MM.1S (cell line): Measurements from ENCODE around the gene MNT.

Experiments
- DNase-seq: peaks from one replicate; pipeline ENCODE4 v3.0.0-alpha.2; 2015
- H2AFZ ChIP-seq: fragments of 300-600 bp; sonication (generic); 2 replicates; pipeline ENCODE4 v1.6.0; 2016; ENCODE audit warnings: antibody characterized with exemption, low read length
- H3F3A ChIP-seq: fragments of 300-600 bp; sonication (generic); 2 replicates; pipeline ENCODE4 v1.6.1; 2016; ENCODE audit warnings: mild to moderate bottlenecking, antibody characterized with exemption, low read length, moderate library complexity, mixed read lengths; ENCODE audit not compliant: insufficient read depth
- H3K27ac ChIP-seq: fragments of 300-600 bp; sonication (generic); 2 replicates; pipeline ENCODE4 v1.5.1; 2016; ENCODE audit warnings: mild to moderate bottlenecking, low read length
- H3K27me3 ChIP-seq: fragments of 300-600 bp; sonication (generic); replicated peaks from 2 replicates; pipeline ENCODE4 v1.6.0; 2016; ENCODE audit warnings: low read length; ENCODE audit not compliant: insufficient read depth
- H3K36me3 ChIP-seq: fragments of 300-600 bp; sonication (generic); replicated peaks from 2 replicates; pipeline ENCODE4 v1.6.1; 2016; ENCODE audit warnings: mild to moderate bottlenecking, low read length, mixed read lengths; ENCODE audit not compliant: insufficient read depth
- H3K4me1 ChIP-seq: fragments of 300-600 bp; sonication (generic); 2 replicates; pipeline ENCODE4 v1.6.1; 2016; ENCODE audit warnings: low read length, mixed read lengths
- H3K4me2 ChIP-seq: fragments of 300-600 bp; sonication (generic); 2 replicates; pipeline ENCODE4 v1.6.0; 2016; ENCODE audit warnings: low read depth, low read length
- H3K4me3 ChIP-seq: fragments of 300-600 bp; sonication (generic); 2 replicates; pipeline ENCODE4 v1.5.1; 2016; ENCODE audit warnings: low read length, mixed read lengths
- H3K79me2 ChIP-seq: fragments of 300-600 bp; sonication (generic); 2 replicates; pipeline ENCODE4 v1.6.1; 2016; ENCODE audit warnings: mixed run types, low read length, mixed read lengths
- H3K9ac ChIP-seq: fragments of 300-600 bp; sonication (generic); 2 replicates; pipeline ENCODE4 v1.6.1; 2016; ENCODE audit warnings: low read length, mixed read lengths
- H3K9me2 ChIP-seq: fragments of 300-600 bp; sonication (generic); replicated peaks from 2 replicates; pipeline ENCODE4 v1.6.1; 2016; ENCODE audit warnings: mild to moderate bottlenecking, low read length, mixed read lengths; ENCODE audit not compliant: insufficient read depth
- H3K9me3 ChIP-seq: fragments of 300-600 bp; sonication (generic); replicated peaks from 2 replicates; pipeline ENCODE4 v1.6.1; 2016; ENCODE audit warnings: mild to moderate bottlenecking, low read length, mixed read lengths; ENCODE audit not compliant: insufficient read depth
- H4K20me1 ChIP-seq: fragments of 300-600 bp; sonication (generic); 2 replicates; pipeline ENCODE4 v1.6.1; 2016; ENCODE audit warnings: mild to moderate bottlenecking, low read length, moderate library complexity, mixed read lengths; ENCODE audit not compliant: insufficient read depth
- EZH2 ChIP-seq: fragments of 300-600 bp; sonication (generic); optimal IDR thresholded peaks from 2 replicates; pipeline ENCODE3; 2017; ENCODE audit warnings: low read depth, mild to moderate bottlenecking, antibody characterized with exemption, low read length, mixed read lengths
- EZH2phosphoT487 ChIP-seq: fragments of 300-600 bp; sonication (generic); IDR thresholded peaks from 2 replicates; pipeline ENCODE4 v1.6.1; 2018; ENCODE audit warnings: antibody characterized with exemption, low read length
- TF ChIP-seq, protein P1 (sequence below): fragments of 300-600 bp; sonication (generic); IDR thresholded peaks from 2 replicates; pipeline ENCODE4 v1.5.1; 2016; ENCODE audit warnings: antibody characterized with exemption, low read length, mixed read lengths

The MNT gene

DNA sequence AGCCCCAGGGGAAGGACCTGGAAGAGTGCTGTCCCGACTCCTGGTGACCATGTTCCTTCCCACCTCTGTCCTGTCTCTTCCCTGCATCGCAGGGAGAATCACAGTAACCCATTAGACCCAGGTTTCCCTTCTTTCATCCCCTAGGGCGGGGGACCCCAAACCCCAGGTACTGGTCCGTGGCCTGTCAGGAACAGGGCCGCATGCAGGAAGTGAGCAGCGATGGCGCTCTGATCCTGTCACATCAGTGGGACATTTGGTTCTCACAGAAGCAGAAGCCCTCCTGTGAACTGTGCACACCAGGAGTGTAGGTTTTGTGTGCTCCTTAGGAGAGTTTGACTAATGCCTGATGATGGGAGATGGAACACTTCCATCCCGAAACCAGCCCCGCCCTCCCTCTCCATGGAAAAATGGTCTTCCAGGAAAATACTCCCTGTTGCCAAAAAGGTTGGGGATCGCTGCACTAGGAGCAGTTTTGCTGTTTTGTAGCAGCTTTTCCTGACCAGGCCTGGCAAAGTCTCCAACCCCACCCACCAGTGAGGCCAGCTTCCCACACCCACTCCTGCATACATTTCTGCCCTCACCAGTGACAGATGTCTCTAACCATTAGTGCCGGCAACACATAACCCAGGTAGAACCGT is 10.5 kb downstream of the MNT start:
- TF ChIP-seq EZH2phosphoT487 (no peak), EZH2 (no peak)
- TF ChIP-seq, protein P1, sequence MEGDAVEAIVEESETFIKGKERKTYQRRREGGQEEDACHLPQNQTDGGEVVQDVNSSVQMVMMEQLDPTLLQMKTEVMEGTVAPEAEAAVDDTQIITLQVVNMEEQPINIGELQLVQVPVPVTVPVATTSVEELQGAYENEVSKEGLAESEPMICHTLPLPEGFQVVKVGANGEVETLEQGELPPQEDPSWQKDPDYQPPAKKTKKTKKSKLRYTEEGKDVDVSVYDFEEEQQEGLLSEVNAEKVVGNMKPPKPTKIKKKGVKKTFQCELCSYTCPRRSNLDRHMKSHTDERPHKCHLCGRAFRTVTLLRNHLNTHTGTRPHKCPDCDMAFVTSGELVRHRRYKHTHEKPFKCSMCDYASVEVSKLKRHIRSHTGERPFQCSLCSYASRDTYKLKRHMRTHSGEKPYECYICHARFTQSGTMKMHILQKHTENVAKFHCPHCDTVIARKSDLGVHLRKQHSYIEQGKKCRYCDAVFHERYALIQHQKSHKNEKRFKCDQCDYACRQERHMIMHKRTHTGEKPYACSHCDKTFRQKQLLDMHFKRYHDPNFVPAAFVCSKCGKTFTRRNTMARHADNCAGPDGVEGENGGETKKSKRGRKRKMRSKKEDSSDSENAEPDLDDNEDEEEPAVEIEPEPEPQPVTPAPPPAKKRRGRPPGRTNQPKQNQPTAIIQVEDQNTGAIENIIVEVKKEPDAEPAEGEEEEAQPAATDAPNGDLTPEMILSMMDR = no peak
- no peaks in the 10 kb centered on the region for H3K36me3 ChIP-seq
- no peaks in the 10 kb centered on the region for H3K9me2 ChIP-seq
- no peaks in the 10 kb centered on the region for H3K27me3 ChIP-seq
- H3K9ac ChIP-seq = no peak overlapping the region
- no peak overlapping the region for H2AFZ ChIP-seq
- H3K9me3 ChIP-seq = no peaks in the 10 kb centered on the region
- no peak overlapping the region for H3K4me2 ChIP-seq
- peaks cover 44% of the 10 kb centered on the region for H3K79me2 ChIP-seq
- H3K4me1 ChIP-seq = peaks cover 9% of the 10 kb centered on the region; the same call in 1 of the 2 replicates
- H3F3A ChIP-seq = peaks cover 16% of the 10 kb centered on the region
- no peak overlapping the region for H3K27ac ChIP-seq
- no peaks in the 10 kb centered on the region for H4K20me1 ChIP-seq
- no peak for DNase-seq
- H3K4me3 ChIP-seq = no peak overlapping the region

DNA sequence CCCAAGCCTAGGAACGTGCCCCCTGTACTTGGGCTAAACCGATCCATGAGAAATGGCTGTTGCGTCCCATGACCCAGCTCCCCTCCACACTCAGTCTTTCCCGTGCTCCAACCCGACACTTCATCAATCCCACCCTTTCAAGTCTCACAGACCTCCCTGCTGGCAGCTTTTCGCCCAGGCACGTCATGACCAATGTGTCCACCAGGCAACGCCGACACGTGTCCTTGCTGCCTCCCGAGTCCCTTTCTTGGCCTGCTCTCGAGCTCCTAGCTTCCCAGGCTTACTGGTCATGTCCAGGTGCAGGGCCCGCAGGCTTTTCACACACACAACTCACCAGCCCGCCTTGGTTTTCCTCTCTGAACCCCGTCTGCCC is 12.2 kb downstream of the MNT start:
- no peak for DNase-seq
- no peak overlapping the region for H3K4me2 ChIP-seq
- no peaks in the 10 kb centered on the region for H3K36me3 ChIP-seq
- H4K20me1 ChIP-seq = no peaks in the 10 kb centered on the region
- H3F3A ChIP-seq = peaks cover 21% of the 10 kb centered on the region
- H3K4me3 ChIP-seq = no peak overlapping the region
- no peaks in the 10 kb centered on the region for H3K9me2 ChIP-seq
- no peaks in the 10 kb centered on the region for H3K27me3 ChIP-seq
- H3K9me3 ChIP-seq = no peaks in the 10 kb centered on the region
- peaks cover 34% of the 10 kb centered on the region for H3K79me2 ChIP-seq
- H3K27ac ChIP-seq = no peak overlapping the region
- H3K4me1 ChIP-seq = 0 out of 2 replicates have a peak, but pooled peaks cover 6% of the 10 kb centered on the region
- TF ChIP-seq EZH2 (no peak), EZH2phosphoT487 (no peak)
- TF ChIP-seq, protein P1 = no peak
- H2AFZ ChIP-seq = no peak overlapping the region
- H3K9ac ChIP-seq = no peak overlapping the region

GRCh38 chr17:2388020-2388682 is 12.7 kb downstream of the MNT start:
- Histone ChIP-seq H3K79me2 (peaks cover 34% of the 10 kb centered on the region), H3K4me1 (0 out of 2 replicates have a peak, but pooled peaks cover 6% of the 10 kb centered on the region), H4K20me1 (no peaks in the 10 kb centered on the region), H3K9me3 (no peaks in the 10 kb centered on the region), H3K4me2 (no peak overlapping the region), H3K4me3 (no peak overlapping the region), H2AFZ (no peak overlapping the region), H3F3A (peaks cover 23% of the 10 kb centered on the region), H3K9ac (no peak overlapping the region), H3K27me3 (no peaks in the 10 kb centered on the region), H3K36me3 (no peaks in the 10 kb centered on the region), H3K27ac (no peak overlapping the region), H3K9me2 (no peaks in the 10 kb centered on the region)
- DNase-seq = no peak
- TF ChIP-seq EZH2 (no peak), EZH2phosphoT487 (no peak)
- TF ChIP-seq, protein P1 = no peak
